ENCODE data around the gene KMT2E. TPM values are rescaled to one million over a fixed set of nuclear protein-coding genes. Genes with fewer than 3 reads are reported as not detected.

The KMT2E gene
- total and polyA plus RNA-seq, 5 experiments from 2014 or later = 119 to 193 (median 186) TPM

DNA sequence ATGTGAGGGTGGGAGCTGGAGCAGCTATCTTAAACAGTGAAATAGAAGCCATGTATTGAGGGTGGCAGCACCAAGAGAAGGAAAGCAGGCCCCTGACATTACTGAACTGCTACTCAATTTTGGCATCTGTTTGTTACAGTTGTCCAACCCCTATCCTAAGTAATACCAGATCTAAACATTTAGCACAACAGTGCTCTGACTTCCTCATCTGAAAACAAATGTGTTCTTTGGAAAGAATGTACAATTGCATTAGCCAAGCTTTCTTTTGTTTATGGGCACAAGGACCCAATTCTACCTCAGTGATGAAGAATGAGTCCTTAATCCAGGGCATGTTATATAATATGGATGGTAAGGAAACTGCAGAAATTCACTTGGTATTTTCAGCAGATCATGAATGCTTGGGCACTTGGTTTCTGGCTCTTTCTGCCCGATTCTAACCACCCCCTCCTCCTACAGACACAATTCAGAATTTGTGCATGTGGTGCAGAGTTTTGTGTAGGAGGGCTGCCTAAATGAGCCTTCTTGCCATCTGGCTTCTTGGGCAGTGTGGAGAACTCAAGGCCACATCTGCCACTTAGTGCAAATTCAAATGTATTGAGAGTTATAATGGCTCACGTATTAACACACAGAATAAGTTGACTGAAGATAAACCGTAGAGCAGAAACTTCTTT, 36.9 kb upstream of the KMT2E start:
- Mint-ChIP-seq H3K9me3 (no peaks in the 10 kb centered on the region), H3K36me3 (no peaks in the 10 kb centered on the region)
- no peak for ATAC-seq

DNA sequence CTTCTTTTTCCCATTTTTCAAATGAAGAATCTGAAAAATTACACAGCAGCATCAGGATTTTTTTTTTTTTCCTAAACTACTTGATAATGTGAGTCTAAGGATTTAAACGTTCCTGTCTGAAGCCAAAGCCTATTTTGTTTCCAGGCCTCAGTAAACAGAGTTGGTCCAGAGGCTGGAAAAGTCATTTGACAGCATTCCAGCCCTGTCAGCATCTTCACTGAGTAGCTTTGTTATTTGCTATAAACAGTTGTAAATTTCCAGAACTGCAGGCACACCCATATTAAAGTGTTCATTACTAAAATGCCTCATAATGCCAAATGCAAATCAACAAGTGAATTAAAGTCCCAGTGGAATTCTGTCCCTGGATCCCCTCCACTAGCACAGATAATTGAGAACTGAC, 35.5 kb upstream of the KMT2E start:
- Mint-ChIP-seq H3K4me1 (peaks cover 3 to 46% (median 15%) of the 10 kb centered on the region in 4 donors), H3K4me3 (no peak overlapping the region), H3K27ac (peak overlapping the region in 2 of 10 donors; percentile 56 to 62), H3K27me3 (no peaks in the 10 kb centered on the region), H3K9me3 (no peaks in the 10 kb centered on the region), H3K36me3 (no peaks in the 10 kb centered on the region)
- DNase-seq (no peak), ATAC-seq (no peak)
- POLR2A ChIA-PET = interaction anchor here (0.6 to 11.7 kb wide), 2 partner anchors 10 to 33 kb away, joined by 3 to 500 read pairs; partner anchors contain the start of gene KMT2E

More for the DNA sequence above, 36.9 kb upstream of the KMT2E start:
- no peaks in the 10 kb centered on the region for H3K27me3 Mint-ChIP-seq
- H3K27ac Mint-ChIP-seq = peak overlapping the region in 6 of 10 donors; percentile 24 to 78 (median 50)
- H3K4me1 Mint-ChIP-seq = peaks cover 0 to 34% (median 2%) of the 10 kb centered on the region in 4 donors
- H3K4me3 Mint-ChIP-seq = no peak overlapping the region
- POLR2A ChIA-PET = interaction anchor here (1.2 kb wide), 1 partner anchor 35 kb away, joined by 3 read pairs; no protein-coding TSS in a partner anchor
- no peak for DNase-seq

DNA sequence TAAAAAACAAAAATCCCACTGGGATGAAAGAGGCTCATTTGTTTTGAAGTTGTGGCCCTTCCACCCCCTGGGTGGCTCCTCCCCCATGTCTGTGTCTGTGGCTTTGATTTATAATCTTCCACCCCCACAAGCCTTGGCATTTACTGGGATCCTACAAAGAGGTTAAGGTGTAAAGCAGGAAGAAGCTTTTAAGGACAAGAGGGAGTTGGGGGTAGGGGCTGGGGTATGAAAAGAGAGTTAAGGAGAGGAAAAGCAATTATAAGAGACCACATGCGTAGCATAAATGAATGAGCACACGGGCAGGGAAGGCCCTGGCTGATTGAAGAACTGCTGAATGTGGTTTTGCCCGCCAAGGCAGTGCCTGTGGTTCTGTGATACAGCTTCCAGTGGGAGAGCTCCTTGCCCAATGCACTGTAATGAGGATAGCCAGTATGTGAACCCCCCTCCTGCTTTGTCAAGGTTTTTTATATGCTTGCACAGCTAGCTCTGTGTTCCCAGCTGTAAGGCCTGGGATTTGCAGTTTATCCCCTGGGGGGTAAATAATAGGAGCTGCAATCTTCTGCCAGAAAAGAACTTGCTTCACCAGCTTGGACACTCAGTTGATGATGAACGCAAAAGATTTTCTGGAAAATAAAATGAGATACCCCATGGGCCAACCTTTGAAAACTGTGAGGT, 34.7 kb upstream of the KMT2E start:
- Mint-ChIP-seq H3K4me3 (no peak overlapping the region), H3K9me3 (no peaks in the 10 kb centered on the region), H3K27me3 (peaks cover 0 to 1% (median 0%) of the 10 kb centered on the region in 5 donors), H3K27ac (peak overlapping the region in 8 of 10 donors; percentile 10 to 90 (median 46)), H3K4me1 (peaks cover 3 to 43% (median 20%) of the 10 kb centered on the region in 4 donors), H3K36me3 (no peaks in the 10 kb centered on the region)
- POLR2A ChIA-PET = interaction anchor here (11.7 kb wide), 1 partner anchor 32 kb away, joined by 500 read pairs; the partner anchor contains the start of gene KMT2E
- ATAC-seq (no peak), DNase-seq (no peak)

DNA sequence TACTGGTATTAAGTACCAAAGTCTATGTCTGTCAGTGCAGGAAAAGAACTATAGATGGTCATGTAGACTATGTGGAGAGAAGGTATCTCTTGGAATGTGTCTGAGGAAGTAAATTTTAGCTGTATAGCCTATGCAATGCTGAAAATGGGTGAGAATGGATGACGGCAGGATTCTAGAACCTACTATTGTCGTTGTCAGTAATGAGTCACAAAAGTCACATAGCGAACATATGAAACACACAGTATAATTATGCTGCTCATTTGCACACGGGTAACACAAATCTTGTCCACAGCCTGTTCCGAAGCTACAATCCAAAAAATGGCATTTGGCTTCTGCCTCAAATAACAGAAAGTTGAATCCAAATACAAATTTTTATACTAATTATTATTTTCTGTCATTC, 33.6 kb upstream of the KMT2E start:
- ATAC-seq (no peak), DNase-seq (no peak)
- peaks cover 0 to 1% (median 0%) of the 10 kb centered on the region in 5 donors for H3K27me3 Mint-ChIP-seq
- H3K4me3 Mint-ChIP-seq = no peak overlapping the region
- no peaks in the 10 kb centered on the region for H3K36me3 Mint-ChIP-seq
- H3K4me1 Mint-ChIP-seq = peaks cover 10 to 51% (median 31%) of the 10 kb centered on the region in 4 donors
- H3K9me3 Mint-ChIP-seq = no peaks in the 10 kb centered on the region
- POLR2A ChIA-PET = interaction anchor here (0.6 to 11.7 kb wide), 4 partner anchors 31 to 82 kb away, joined by 3 to 500 read pairs (median 3); partner anchors contain the start of gene KMT2E
- peak overlapping the region in 5 of 10 donors; percentile 11 to 83 (median 46) for H3K27ac Mint-ChIP-seq

DNA sequence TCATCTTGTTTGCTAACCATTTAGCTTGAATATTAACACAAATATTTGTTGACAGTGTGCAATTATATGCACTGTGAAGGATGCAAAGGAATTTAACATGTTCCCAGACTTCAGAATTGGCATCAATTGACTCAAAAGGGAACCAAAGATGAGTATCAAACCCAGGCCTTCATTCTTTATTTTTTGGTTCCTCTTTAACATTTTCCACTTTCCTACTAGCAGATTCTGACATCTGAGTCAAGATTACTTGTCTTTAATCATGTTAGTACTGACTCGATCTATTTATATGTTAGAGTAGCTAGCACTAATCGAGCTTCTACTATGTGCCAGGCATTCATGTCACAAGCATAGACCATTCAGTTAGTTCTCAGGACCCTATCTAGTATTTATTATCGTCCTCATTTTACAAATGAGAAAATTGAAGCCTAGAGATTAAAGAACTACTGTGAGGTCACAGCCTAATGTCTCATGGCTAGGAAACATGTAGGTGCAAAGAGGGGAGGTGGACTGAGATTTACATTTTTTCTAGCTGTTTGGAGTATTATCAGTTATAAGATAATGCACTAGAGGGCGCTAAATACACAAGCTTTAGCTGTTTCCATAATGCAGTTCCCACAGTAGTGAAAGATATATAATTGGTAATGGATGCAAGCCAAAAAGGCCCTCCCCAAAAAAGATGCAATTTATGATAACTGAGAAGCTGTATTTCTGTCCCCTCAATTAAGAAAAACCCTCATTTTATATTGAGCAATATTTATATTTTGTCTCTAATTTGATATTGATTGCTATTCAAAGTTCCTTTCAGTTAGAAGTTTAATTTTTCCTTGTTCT, 32.9 kb upstream of the KMT2E start:
- Mint-ChIP-seq H3K4me1 (peaks cover 10 to 56% (median 36%) of the 10 kb centered on the region in 4 donors), H3K4me3 (no peak overlapping the region), H3K27me3 (peaks cover 0 to 1% (median 0%) of the 10 kb centered on the region in 5 donors), H3K27ac (peak overlapping the region in 6 of 10 donors; percentile 52 to 100 (median 74)), H3K9me3 (no peaks in the 10 kb centered on the region), H3K36me3 (no peaks in the 10 kb centered on the region)
- DNase-seq = peak in 5 of 10 donors; percentile 7 to 80 (median 74)
- no peak for ATAC-seq
- POLR2A ChIA-PET = interaction anchor here (0.6 to 11.7 kb wide), 7 partner anchors 12 to 81 kb away, joined by 3 to 500 read pairs (median 3); partner anchors contain the start of gene KMT2E

DNA sequence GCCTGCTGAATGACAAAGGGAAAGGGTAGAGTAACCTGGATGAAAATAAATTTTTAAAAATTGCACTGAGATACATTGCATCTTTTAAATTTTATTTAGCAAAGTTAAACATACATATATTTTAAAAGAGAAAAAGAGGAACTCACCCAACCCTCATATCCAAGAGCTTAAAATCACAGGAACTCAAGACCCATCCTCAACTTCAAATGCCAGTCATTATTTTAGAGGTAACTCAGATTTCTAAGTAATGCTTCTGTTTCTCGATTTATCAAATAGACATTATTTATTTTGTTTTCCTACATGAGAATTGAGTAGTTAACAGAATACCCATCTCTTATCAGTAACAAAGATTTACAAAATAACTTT, 32.4 kb upstream of the KMT2E start:
- no peaks in the 10 kb centered on the region for H3K36me3 Mint-ChIP-seq
- peak overlapping the region in 7 of 10 donors; percentile 1 to 100 (median 52) for H3K27ac Mint-ChIP-seq
- no peaks in the 10 kb centered on the region for H3K9me3 Mint-ChIP-seq
- H3K4me3 Mint-ChIP-seq = peak overlapping the region in 2 of 10 donors; percentile 40 to 60
- peaks cover 13 to 62% (median 42%) of the 10 kb centered on the region in 4 donors for H3K4me1 Mint-ChIP-seq
- POLR2A ChIA-PET = interaction anchor here (1.0 to 11.7 kb wide), 6 partner anchors 13 to 58 kb away, joined by 3 to 500 read pairs (median 3); partner anchors contain the start of gene KMT2E
- DNase-seq (no peak), ATAC-seq (no peak)
- H3K27me3 Mint-ChIP-seq = peaks cover 0 to 1% (median 0%) of the 10 kb centered on the region in 5 donors

DNA sequence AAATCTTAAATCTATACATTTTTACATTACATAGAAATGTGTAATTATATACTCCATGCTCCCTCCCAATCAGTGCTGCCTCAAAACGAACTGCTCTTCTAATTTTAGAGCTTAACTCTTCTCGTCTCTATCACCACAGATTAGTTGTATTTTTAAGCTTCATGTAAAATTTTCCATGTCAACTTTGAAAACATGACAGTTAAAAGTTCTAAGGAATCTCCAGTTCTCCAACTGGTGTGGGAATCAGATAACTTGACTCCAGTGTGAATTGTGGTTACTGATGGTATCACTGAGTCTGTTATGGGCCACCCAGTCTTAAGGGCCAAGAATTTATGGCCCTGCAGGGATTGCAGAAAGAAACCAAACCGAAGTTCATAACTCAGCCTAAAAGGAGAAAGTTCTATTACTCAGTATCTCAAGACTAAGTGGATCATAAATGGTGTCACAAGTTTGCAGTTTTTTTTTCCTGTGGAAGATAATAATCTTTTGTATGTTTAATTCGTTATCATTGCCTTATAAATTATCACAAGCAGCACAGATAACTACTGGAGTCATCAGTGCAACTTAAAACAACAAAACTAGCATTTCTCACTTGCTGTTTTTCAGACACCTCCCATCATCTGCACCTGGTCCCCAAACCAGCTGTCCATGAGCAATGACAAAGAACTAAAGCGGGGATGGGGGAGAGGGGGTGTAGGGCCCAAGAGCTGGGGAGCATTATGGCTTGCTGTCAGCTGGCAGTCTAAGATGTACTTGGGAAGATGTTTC, 31.5 kb upstream of the KMT2E start:
- Mint-ChIP-seq H3K36me3 (no peaks in the 10 kb centered on the region), H3K4me1 (peaks cover 15 to 63% (median 48%) of the 10 kb centered on the region in 4 donors), H3K9me3 (no peaks in the 10 kb centered on the region), H3K27ac (peak overlapping the region in 9 of 10 donors; percentile 99 to 100 (median 100)), H3K27me3 (peaks cover 0 to 1% (median 0%) of the 10 kb centered on the region in 5 donors), H3K4me3 (peak overlapping the region; percentile 96 to 100 (median 100))
- no peak for DNase-seq
- POLR2A ChIA-PET = interaction anchor here (1.2 to 11.7 kb wide), 6 partner anchors 29 to 549 kb away, joined by 3 to 500 read pairs (median 6); partner anchors contain the start of genes KMT2E and RINT1
- ATAC-seq = no peak

DNA sequence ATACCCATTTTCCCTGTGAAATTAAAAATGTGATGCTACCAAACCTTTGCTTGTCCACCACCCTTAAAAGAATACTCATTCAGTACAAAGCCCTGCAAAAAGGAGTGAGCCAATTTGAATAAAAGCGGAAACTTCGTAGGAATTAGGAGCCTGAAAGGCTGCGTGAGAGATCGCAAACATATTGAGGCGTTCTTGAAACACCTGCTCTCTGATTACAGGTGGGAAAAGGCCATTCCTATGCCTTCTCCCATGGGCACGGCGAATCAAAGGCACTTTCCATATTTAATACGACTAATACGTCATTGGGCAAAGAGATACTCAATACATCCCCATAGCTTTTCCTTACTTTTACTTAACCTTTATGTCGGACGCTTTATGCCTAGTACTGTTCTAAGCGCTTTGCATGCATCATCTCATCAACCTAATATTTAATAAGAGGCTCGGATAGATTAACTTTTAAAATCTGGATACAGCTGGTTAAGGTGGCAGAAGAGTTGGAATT, 30.9 kb upstream of the KMT2E start:
- Mint-ChIP-seq H3K4me1 (peaks cover 15 to 69% (median 52%) of the 10 kb centered on the region in 4 donors), H3K9me3 (no peaks in the 10 kb centered on the region), H3K36me3 (peaks cover 0 to 3% (median 0%) of the 10 kb centered on the region in 3 donors), H3K4me3 (peak overlapping the region; percentile 96 to 100 (median 100)), H3K27ac (peak overlapping the region in 9 of 10 donors; percentile 99 to 100 (median 100)), H3K27me3 (peaks cover 0 to 1% (median 0%) of the 10 kb centered on the region in 5 donors)
- no peak for ATAC-seq
- POLR2A ChIA-PET = interaction anchor here (0.7 to 11.7 kb wide), 11 partner anchors 10 to 549 kb away, joined by 3 to 500 read pairs (median 7); partner anchors contain the start of genes KMT2E and RINT1
- DNase-seq = no peak

DNA sequence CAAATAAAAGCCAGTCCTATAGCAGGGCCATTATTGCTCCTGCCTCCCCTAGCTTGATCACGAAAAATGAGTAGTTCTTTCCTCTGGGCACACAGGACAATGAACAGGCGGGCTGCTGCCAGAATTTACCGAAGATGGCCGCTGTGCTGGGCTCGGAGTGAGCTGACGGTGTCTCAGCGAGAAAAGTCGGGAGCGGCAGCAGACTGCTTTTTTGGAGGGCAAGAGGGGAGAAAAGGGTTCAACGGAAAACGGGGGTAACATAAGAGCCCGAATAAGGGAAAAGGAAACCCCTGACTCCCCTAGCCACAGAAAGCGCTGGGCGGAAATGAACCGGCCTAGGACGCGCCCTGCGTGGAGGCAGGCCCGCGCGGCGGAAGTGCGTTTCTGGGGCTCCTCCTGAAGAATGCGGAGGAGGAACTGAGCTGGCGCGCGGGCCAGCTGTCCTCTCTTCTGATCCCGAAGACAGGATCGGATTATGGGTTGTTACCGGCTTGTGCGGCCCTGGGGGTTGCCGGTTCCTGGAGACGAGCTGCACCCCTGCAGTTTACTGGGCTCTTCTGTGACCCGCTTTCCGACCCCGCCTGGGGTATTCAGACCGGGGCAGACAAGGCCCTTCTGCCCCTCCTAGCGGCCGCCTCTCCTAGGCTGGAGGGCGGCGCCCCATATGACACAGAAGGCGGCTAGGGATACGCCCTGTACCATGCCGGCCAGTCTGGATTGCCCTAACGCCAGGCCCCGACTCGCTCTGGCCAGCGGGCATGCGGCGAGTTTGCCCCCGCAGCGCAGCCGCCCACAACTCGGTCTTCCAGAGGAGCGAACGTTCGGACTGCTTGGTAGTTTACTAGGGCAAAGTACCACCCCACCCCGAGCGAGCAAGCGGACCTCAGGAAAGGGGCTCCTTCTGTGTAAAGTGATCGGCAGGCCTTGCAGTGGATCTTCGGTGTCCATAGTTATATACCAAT, 30.1 kb upstream of the KMT2E start:
- H3K27me3 Mint-ChIP-seq = peaks cover 0 to 1% (median 0%) of the 10 kb centered on the region in 5 donors
- peak; percentile 85 to 88 for ATAC-seq

More for the DNA sequence above, 30.1 kb upstream of the KMT2E start:
- Mint-ChIP-seq H3K4me1 (peaks cover 19 to 73% (median 54%) of the 10 kb centered on the region in 4 donors), H3K27ac (peak overlapping the region in 9 of 10 donors; percentile 99 to 100 (median 100)), H3K4me3 (peak overlapping the region; percentile 96 to 100 (median 100)), H3K36me3 (peaks cover 0 to 3% (median 0%) of the 10 kb centered on the region in 3 donors), H3K9me3 (no peaks in the 10 kb centered on the region)
- POLR2A ChIA-PET = interaction anchor here (0.7 to 11.7 kb wide), 14 partner anchors 9 to 548 kb away, joined by 3 to 500 read pairs (median 5); partner anchors contain the start of genes KMT2E and RINT1
- peak; percentile 71 to 90 (median 80) for DNase-seq
